Brain microvascular endothelial cell (primary cell): Measurements from ENCODE around the gene PTGDS.

Experiments
- DNase-seq: peaks from one replicate; pipeline ENCODE4 v3.0.0-alpha.2; 2020
- H3K27ac ChIP-seq: fragments of 250-450 bp; sonication (Bioruptor Pico); 2 replicates; pipeline ENCODE4 v1.5.1; 2020; ENCODE audit warnings: mild to moderate bottlenecking, moderate library complexity
- H3K27me3 ChIP-seq: fragments of 250-450 bp; sonication (Bioruptor Pico); replicated peaks from 2 replicates; pipeline ENCODE4 v1.5.1; 2020; ENCODE audit warnings: mild to moderate bottlenecking
- H3K36me3 ChIP-seq: fragments of 250-450 bp; sonication (Bioruptor Pico); replicated peaks from 2 replicates; pipeline ENCODE4 v1.5.1; 2020; ENCODE audit warnings: mild to moderate bottlenecking
- H3K4me3 ChIP-seq: 2 replicates; pipeline ENCODE4 v1.5.1; 2011; ENCODE audit warnings: low read depth, mild to moderate bottlenecking, control low read depth, low read length, moderate library complexity
- in situ Hi-C: cut with HindIII; loops from 2 replicates; pipeline ENCODE4 v1.10.0; 2017; ENCODE audit warnings: low sequenced_read_pairs, low pct_ligation_motif_present
- TF ChIP-seq, protein P1 (sequence below): IDR thresholded peaks from 2 replicates; pipeline ENCODE4 v1.5.1; 2011; ENCODE audit warnings: low read depth, mild to moderate bottlenecking, moderate library complexity, low read length, control low read depth, inconsistent platforms; ENCODE audit errors: missing control alignments

Gene PTGDS

DNA sequence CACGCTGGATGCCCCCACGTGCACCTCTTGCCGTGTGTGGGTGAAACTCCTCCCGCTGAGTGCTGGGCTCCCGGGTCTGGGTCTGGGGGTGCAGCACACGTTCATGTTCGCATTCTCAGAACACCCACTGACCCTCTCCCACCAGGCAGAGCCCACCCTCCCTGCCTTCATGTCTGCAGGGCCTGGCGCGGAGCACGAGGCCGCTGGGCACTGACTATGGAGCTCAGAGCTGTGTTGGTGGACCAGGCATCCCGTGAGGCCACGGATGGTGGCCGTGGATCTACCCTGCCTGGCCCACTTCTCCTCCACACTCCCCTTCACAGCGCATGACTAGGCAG lies 16.4 kb upstream of the PTGDS start:
- in situ Hi-C loops = no loop called here
- H3K36me3 ChIP-seq = no peaks in the 10 kb centered on the region
- TF ChIP-seq, protein P1, sequence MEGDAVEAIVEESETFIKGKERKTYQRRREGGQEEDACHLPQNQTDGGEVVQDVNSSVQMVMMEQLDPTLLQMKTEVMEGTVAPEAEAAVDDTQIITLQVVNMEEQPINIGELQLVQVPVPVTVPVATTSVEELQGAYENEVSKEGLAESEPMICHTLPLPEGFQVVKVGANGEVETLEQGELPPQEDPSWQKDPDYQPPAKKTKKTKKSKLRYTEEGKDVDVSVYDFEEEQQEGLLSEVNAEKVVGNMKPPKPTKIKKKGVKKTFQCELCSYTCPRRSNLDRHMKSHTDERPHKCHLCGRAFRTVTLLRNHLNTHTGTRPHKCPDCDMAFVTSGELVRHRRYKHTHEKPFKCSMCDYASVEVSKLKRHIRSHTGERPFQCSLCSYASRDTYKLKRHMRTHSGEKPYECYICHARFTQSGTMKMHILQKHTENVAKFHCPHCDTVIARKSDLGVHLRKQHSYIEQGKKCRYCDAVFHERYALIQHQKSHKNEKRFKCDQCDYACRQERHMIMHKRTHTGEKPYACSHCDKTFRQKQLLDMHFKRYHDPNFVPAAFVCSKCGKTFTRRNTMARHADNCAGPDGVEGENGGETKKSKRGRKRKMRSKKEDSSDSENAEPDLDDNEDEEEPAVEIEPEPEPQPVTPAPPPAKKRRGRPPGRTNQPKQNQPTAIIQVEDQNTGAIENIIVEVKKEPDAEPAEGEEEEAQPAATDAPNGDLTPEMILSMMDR = no peak
- no peak for DNase-seq
- H3K27ac ChIP-seq = no peak overlapping the region
- no peak overlapping the region for H3K4me3 ChIP-seq
- no peaks in the 10 kb centered on the region for H3K27me3 ChIP-seq

DNA sequence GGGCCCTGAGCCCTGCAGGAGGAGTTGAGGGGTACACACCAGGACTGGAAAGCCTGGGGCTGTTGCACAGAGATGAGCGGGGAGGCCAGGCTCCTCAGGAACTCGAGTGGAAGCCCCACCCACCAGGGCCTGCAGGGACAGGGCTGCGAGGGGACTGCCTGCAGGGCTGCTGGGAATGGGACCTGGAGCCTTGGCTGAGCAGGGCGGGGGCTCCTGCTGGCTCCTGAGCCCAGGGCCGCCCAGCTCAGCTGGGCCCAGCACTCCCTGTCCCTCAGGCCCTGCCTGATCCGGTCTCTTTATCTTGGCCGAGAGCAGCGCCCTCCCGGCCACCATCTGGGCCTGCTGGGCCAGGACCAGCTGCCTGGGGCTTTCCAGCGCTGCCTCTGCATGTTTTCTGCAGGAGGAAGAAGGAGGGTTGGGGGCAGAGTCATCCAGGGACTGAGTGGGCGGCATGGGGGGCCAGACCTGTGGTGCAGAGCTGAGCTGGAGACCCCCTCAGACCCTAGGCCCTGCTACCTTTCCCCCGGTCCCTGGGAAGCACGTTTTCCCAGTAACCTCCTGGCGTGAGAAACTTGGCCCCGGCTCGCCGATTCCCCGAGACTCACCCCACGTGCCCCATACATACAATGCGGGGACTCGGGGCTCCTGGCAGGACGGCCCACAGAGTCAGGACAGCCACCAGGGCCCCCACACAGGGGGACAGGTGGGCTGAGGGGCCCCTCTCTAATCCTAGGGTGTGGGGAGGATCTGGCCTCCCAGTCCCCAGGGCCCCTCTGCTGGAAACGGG lies 15.8 kb upstream of the PTGDS start:
- Histone ChIP-seq H3K27ac (no peak overlapping the region), H3K27me3 (no peaks in the 10 kb centered on the region), H3K36me3 (no peaks in the 10 kb centered on the region), H3K4me3 (no peak overlapping the region)
- TF ChIP-seq, protein P1 = no peak
- DNase-seq = no peak
- in situ Hi-C loops = no loop called here

DNA sequence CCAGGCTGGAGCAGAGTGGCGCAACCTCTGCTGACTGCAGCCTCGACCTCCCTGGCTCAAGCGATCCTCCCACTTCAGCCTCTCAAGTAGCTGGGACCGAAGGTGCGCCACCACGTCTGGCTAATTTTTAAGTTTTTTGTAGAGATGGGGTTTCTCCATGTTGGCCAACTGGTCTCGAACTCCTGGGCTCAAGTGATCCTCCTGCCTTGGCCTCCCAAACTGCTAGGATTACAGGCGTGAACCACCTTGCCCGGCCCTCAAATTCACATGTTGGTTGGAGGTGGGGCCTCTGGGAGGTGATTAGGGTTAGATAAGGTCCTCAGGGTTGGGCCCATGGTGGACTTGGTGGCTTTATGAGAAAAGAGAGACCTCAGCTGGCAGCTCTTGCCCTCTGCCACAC lies 15.1 kb upstream of the PTGDS start:
- in situ Hi-C loops = no loop called here
- Histone ChIP-seq H3K36me3 (no peaks in the 10 kb centered on the region), H3K4me3 (no peak overlapping the region), H3K27me3 (no peaks in the 10 kb centered on the region), H3K27ac (no peak overlapping the region)
- TF ChIP-seq, protein P1 = no peak
- DNase-seq = no peak

DNA sequence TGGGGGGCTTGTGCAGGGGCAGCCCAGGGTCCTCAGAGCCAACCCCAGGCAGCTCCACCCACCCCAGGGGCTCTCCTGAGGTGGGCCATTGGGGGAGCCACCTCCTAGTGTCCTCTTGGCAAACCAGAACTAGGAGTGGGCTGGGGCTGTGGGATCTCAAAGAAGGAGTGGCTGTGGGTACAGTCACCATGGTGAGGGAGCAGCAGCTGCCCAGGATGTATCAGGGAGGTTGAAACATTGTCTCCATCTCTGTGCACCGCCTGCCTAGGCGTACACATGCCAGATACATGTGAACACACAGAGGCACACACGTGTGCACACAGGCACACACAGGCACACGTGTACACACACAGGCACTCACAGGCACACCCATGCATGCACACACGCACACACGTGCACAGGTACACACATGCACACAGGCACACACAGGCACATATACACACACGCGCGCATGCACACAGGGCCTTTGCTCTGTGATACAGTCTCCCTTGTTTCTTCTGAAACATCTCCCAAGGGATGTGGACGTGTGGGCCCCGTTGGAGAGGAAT lies 14.5 kb upstream of the PTGDS start:
- H3K27ac ChIP-seq = no peak overlapping the region

DNA sequence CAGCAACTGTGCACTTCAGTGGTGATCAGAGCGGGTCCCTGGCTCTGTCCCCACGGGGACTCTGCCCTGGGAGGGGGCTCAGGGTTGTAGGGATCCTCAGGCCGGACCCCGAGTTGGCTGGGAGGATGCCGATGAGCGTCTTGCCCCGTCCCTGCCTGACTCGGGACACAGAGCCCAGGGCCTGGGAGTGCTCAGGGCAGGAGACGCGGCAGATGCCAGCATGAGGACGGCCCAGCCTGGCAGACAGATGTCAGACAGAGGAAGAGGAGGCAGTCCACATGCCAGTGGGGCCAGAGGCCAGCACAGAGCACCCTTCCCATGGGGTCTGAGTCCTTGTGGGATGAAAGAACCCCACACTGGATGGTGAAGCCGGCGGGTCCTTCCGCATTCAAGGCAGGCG lies 14.0 kb upstream of the PTGDS start:
- no peak for DNase-seq
- H3K27me3 ChIP-seq = no peaks in the 10 kb centered on the region
- no peaks in the 10 kb centered on the region for H3K36me3 ChIP-seq
- TF ChIP-seq, protein P1 = no peak
- H3K4me3 ChIP-seq = no peak overlapping the region
- H3K27ac ChIP-seq = no peak overlapping the region
- in situ Hi-C loops = no loop called here

More for the DNA sequence above, 14.5 kb upstream of the PTGDS start:
- TF ChIP-seq, protein P1 = no peak
- in situ Hi-C loops = no loop called here
- DNase-seq = no peak
- no peaks in the 10 kb centered on the region for H3K36me3 ChIP-seq
- no peaks in the 10 kb centered on the region for H3K27me3 ChIP-seq
- H3K4me3 ChIP-seq = no peak overlapping the region

DNA sequence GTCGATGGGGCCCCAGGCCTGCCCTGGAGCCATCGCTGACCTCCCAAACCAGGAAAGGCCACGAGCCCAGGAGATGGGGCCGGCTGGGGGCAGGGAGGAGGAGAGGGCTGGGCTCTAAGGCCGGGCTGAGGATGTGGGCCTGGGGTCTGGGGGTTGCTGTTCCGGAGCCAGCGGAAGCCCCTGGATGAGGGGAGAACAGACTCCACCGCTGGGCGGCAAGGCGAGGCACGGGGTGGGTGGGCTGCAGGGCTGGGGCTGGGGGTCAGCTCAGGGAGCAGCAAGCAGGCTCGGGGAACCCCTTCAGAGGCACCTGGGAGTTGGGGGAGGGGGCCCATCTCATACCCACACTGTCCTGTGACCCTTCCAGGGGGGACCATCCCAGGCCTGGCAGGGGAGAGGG lies 13.6 kb upstream of the PTGDS start:
- TF ChIP-seq, protein P1 = no peak
- in situ Hi-C loops = no loop called here
- H3K36me3 ChIP-seq = no peaks in the 10 kb centered on the region
- no peak for DNase-seq
- H3K27ac ChIP-seq = no peak overlapping the region
- H3K4me3 ChIP-seq = no peak overlapping the region
- H3K27me3 ChIP-seq = no peaks in the 10 kb centered on the region
